Activated CD4-positive, alpha-beta T cell treated with anti-CD3 and anti-CD28 coated beads for 36 hours (primary cell): ENCODE results near the gene PRKN. TPM values are rescaled to one million over a fixed set of nuclear protein-coding genes. Genes with fewer than 3 reads are reported as not detected.
"Not testable (repeated sequence)": the region's sequence is repeated elsewhere in the genome, so short reads cannot be mapped to it uniquely, and the experiment has no call there.

ENCODE experiments used
- ATAC-seq: fragments of 200-7000 bp; cut with Tn5 transposase; one replicate; pipeline ENCODE4 v1.10.0; 2021; ENCODE audit warnings: mild to moderate bottlenecking, moderate library complexity
- CTCF ChIA-PET: fragments of 350-600 bp; sonication (Branson Sonifier 250); formaldehyde crosslinking; loops from one replicate; lab custom pipeline; 2021; ENCODE audit warnings: antibody characterized with exemption; lab: Charles Lee
- POLR2A ChIA-PET: fragments of 350-600 bp; sonication (Branson Sonifier 250); formaldehyde crosslinking; loops from one replicate; lab custom pipeline; 2021; ENCODE audit warnings: antibody characterized with exemption, inconsistent platforms; lab: Charles Lee
- DNase-seq: peaks from one replicate; pipeline ENCODE4 v3.0.0-alpha.2; 2020
- H3K27ac Mint-ChIP-seq: one replicate; pipeline ENCODE4 v1.8.0; 2021; ENCODE audit warnings: mixed read lengths
- H3K27me3 Mint-ChIP-seq: one replicate; pipeline ENCODE4 v1.8.0; 2021; ENCODE audit warnings: mixed read lengths
- H3K36me3 Mint-ChIP-seq: one replicate; pipeline ENCODE4 v1.8.0; 2021; ENCODE audit warnings: low read depth, mixed read lengths
- H3K4me1 Mint-ChIP-seq: one replicate; pipeline ENCODE4 v1.8.0; 2021; ENCODE audit warnings: mixed read lengths
- H3K4me3 Mint-ChIP-seq: one replicate; pipeline ENCODE4 v1.8.0; 2021; ENCODE audit warnings: mild to moderate bottlenecking, moderate library complexity, mixed read lengths
- H3K9me3 Mint-ChIP-seq: one replicate; pipeline ENCODE4 v1.8.0; 2021; ENCODE audit warnings: low read depth, mixed read lengths
- intact Hi-C, 2 experiments: fragments of 100-400 bp; cut with DNase I in 1 of 2; cut with micrococcal nuclease in 1 of 2; formaldehyde crosslinking; loops; one replicate each; pipeline versions ENCODE4 v1.14.2 to v1.15.1; 2022 to 2024; cut with DNase I, micrococcal nuclease
- total RNA-seq, 2 experiments: library from RNA; stranded (reverse); gene quantifications; one replicate each; pipeline ENCODE4 v1.2.3, GENCODE V29; 2021

The PRKN gene
- total RNA-seq, 2 experiments from 2014 or later: 0.56 to 0.87 TPM

GRCh38 chr6:161327360-161327953 is 1400.1 kb downstream of the PRKN start:
- Mint-ChIP-seq H3K9me3 (peaks cover 2% of the 10 kb centered on the region), H3K36me3 (no peaks in the 10 kb centered on the region), H3K27ac (no peak overlapping the region), H3K4me1 (no peaks in the 10 kb centered on the region), H3K27me3 (peaks cover 5% of the 10 kb centered on the region), H3K4me3 (no peak overlapping the region)
- intact Hi-C loops: no loop called here
- ATAC-seq: no peak
- no peak for DNase-seq
- ChIA-PET POLR2A (no interaction called here), CTCF (no interaction called here)

- H3K9me3 Mint-ChIP-seq: peaks cover 4% of the 10 kb centered on the region
- no peaks in the 10 kb centered on the region for H3K4me1 Mint-ChIP-seq
- H3K27me3 Mint-ChIP-seq: peaks cover 8% of the 10 kb centered on the region
- H3K4me3 Mint-ChIP-seq: no peak overlapping the region
- ChIA-PET POLR2A (no interaction called here), CTCF (interaction anchor here (0.6 kb wide), 2 partner anchors 19 to 369 kb away, joined by 3 read pairs; no protein-coding TSS in a partner anchor)
- no peak overlapping the region for H3K27ac Mint-ChIP-seq
- no peaks in the 10 kb centered on the region for H3K36me3 Mint-ChIP-seq
- DNase-seq (no peak), ATAC-seq (no peak)
- intact Hi-C loops: no loop called here
Observed at GRCh38 chr6:161319231-161319630, 1408.3 kb downstream of the PRKN start.

- H3K4me3 Mint-ChIP-seq: no peak overlapping the region
- POLR2A ChIA-PET: no interaction called here
- no peak overlapping the region for H3K27ac Mint-ChIP-seq
- no peak for DNase-seq
- ATAC-seq: no peak
- H3K9me3 Mint-ChIP-seq: peaks cover 4% of the 10 kb centered on the region
- CTCF ChIA-PET: no interaction called here
- H3K27me3 Mint-ChIP-seq: peaks cover 10% of the 10 kb centered on the region
- intact Hi-C loops: no loop called here
- no peaks in the 10 kb centered on the region for H3K4me1 Mint-ChIP-seq
- no peaks in the 10 kb centered on the region for H3K36me3 Mint-ChIP-seq
Observed at GRCh38 chr6:161318456-161318855, 1409.1 kb downstream of the PRKN start.

GRCh38 chr6:161316531-161316930 is 1411.0 kb downstream of the PRKN start:
- Mint-ChIP-seq H3K27ac (no peak overlapping the region), H3K36me3 (no peaks in the 10 kb centered on the region), H3K9me3 (peaks cover 4% of the 10 kb centered on the region), H3K27me3 (peaks cover 5% of the 10 kb centered on the region), H3K4me1 (no peaks in the 10 kb centered on the region), H3K4me3 (no peak overlapping the region)
- CTCF ChIA-PET: no interaction called here
- POLR2A ChIA-PET: no interaction called here
- DNase-seq: no peak
- intact Hi-C loops: no loop called here
- ATAC-seq: no peak

- H3K27me3 Mint-ChIP-seq, H3K4me3 Mint-ChIP-seq, DNase-seq, intact Hi-C loops, CTCF ChIA-PET, ATAC-seq, H3K9me3 Mint-ChIP-seq, H3K4me1 Mint-ChIP-seq, H3K27ac Mint-ChIP-seq, H3K36me3 Mint-ChIP-seq, POLR2A ChIA-PET: not testable (repeated sequence)
Observed at GRCh38 chr6:161315246-161315917, 1412.2 kb downstream of the PRKN start.

GRCh38 chr6:161314541-161315245 is 1412.9 kb downstream of the PRKN start:
- ATAC-seq, H3K4me1 Mint-ChIP-seq, DNase-seq, H3K27me3 Mint-ChIP-seq, CTCF ChIA-PET, H3K27ac Mint-ChIP-seq, H3K4me3 Mint-ChIP-seq, H3K36me3 Mint-ChIP-seq, H3K9me3 Mint-ChIP-seq, POLR2A ChIA-PET, intact Hi-C loops: not testable (repeated sequence)

GRCh38 chr6:161313940-161314509 is 1413.5 kb downstream of the PRKN start:
- H3K4me1 Mint-ChIP-seq: no peaks in the 10 kb centered on the region
- H3K4me3 Mint-ChIP-seq: no peak overlapping the region
- no peak for DNase-seq
- no peak for ATAC-seq
- no peaks in the 10 kb centered on the region for H3K36me3 Mint-ChIP-seq
- peaks cover 4% of the 10 kb centered on the region for H3K9me3 Mint-ChIP-seq
- intact Hi-C loops: no loop called here
- POLR2A ChIA-PET: no interaction called here
- H3K27me3 Mint-ChIP-seq: peaks cover 2% of the 10 kb centered on the region
- CTCF ChIA-PET: interaction anchor here (0.6 kb wide), 1 partner anchor 13 kb away, joined by 3 read pairs; no protein-coding TSS in a partner anchor
- no peak overlapping the region for H3K27ac Mint-ChIP-seq

GRCh38 chr6:161313475-161313874 is 1414.1 kb downstream of the PRKN start:
- H3K4me3 Mint-ChIP-seq, H3K27ac Mint-ChIP-seq, H3K4me1 Mint-ChIP-seq, H3K9me3 Mint-ChIP-seq, intact Hi-C loops, H3K27me3 Mint-ChIP-seq, DNase-seq, ATAC-seq, POLR2A ChIA-PET, CTCF ChIA-PET, H3K36me3 Mint-ChIP-seq: not testable (repeated sequence)

GRCh38 chr6:161309774-161310173 is 1417.8 kb downstream of the PRKN start:
- POLR2A ChIA-PET, H3K27ac Mint-ChIP-seq, H3K27me3 Mint-ChIP-seq, H3K4me3 Mint-ChIP-seq, H3K36me3 Mint-ChIP-seq, H3K9me3 Mint-ChIP-seq, H3K4me1 Mint-ChIP-seq, intact Hi-C loops, CTCF ChIA-PET: not testable (repeated sequence)
- ATAC-seq (peak; percentile 36), DNase-seq (peak; percentile 14)

GRCh38 chr6:161308075-161308655 is 1419.4 kb downstream of the PRKN start:
- Mint-ChIP-seq H3K36me3 (no peaks in the 10 kb centered on the region), H3K4me1 (no peaks in the 10 kb centered on the region), H3K27ac (no peak overlapping the region), H3K27me3 (no peaks in the 10 kb centered on the region), H3K4me3 (no peak overlapping the region), H3K9me3 (no peaks in the 10 kb centered on the region)
- CTCF ChIA-PET: no interaction called here
- DNase-seq (no peak), ATAC-seq (no peak)
- intact Hi-C loops: no loop called here
- POLR2A ChIA-PET: no interaction called here

GRCh38 chr6:161305860-161306259 is 1421.7 kb downstream of the PRKN start:
- no peak overlapping the region for H3K27ac Mint-ChIP-seq
- intact Hi-C loops: no loop called here
- POLR2A ChIA-PET: no interaction called here

More at GRCh38 chr6:161305860-161306259, 1421.7 kb downstream of the PRKN start:
- no peak for DNase-seq
- H3K4me3 Mint-ChIP-seq: no peak overlapping the region
- CTCF ChIA-PET: no interaction called here
- H3K27me3 Mint-ChIP-seq: no peaks in the 10 kb centered on the region
- no peaks in the 10 kb centered on the region for H3K36me3 Mint-ChIP-seq
- ATAC-seq: no peak
- H3K4me1 Mint-ChIP-seq: no peaks in the 10 kb centered on the region
- H3K9me3 Mint-ChIP-seq: no peaks in the 10 kb centered on the region
